H1 (cell line): ENCODE results near the gene GJB4.

Experiments
- ATF3 ChIP-seq: IDR thresholded peaks from 2 replicates; pipeline ENCODE4 v1.6.1; 2011; ENCODE audit warnings: low read depth, mild to moderate bottlenecking, low read length; ENCODE audit not compliant: insufficient read depth
- CHD1 ChIP-seq: IDR thresholded peaks from 2 replicates; pipeline ENCODE4 v1.6.1; 2012; ENCODE audit warnings: low read depth, low read length, improper control_type of control experiment
- CHD2 ChIP-seq: IDR thresholded peaks from 2 replicates; pipeline ENCODE4 v1.6.1; 2012; ENCODE audit warnings: low read length, improper control_type of control experiment
- CTCF ChIP-seq, 3 experiments: IDR thresholded peaks; 1 replicate in 2 of 3; 2 replicates in 1 of 3; pipeline versions ENCODE4 v1.5.1 to v1.6.1; 2011; ENCODE audit warnings: low read length in 3 of 3, mild to moderate bottlenecking in 3 of 3, inconsistent platforms in 2 of 3, low read depth in 1 of 3, moderate library complexity in 1 of 3; ENCODE audit not compliant: insufficient read depth in 1 of 3; ENCODE audit errors: control extremely low read depth in 1 of 3
- EP300 ChIP-seq, 2 experiments: IDR thresholded peaks; 1 replicate in 1 of 2; 2 replicates in 1 of 2; pipeline ENCODE4 v1.6.1; 2011 to 2012; ENCODE audit warnings: low read depth in 2 of 2, low read length in 2 of 2, mild to moderate bottlenecking in 2 of 2, borderline replicate concordance in 1 of 2, inconsistent platforms in 1 of 2, moderate library complexity in 1 of 2
- NANOG ChIP-seq: IDR thresholded peaks from 2 replicates; pipeline ENCODE4 v1.6.1; 2011; ENCODE audit warnings: low read length, low read depth, mild to moderate bottlenecking, inconsistent platforms; ENCODE audit not compliant: insufficient read depth, poor library complexity, severe bottlenecking
- PHF8 ChIP-seq: fragments of 200-600 bp; sonication (generic); conservative IDR thresholded peaks from 2 replicates; pipeline ENCODE4 v1.7.1; 2012; ENCODE audit warnings: low read depth, mild to moderate bottlenecking, inconsistent platforms, low read length, moderate library complexity
- POLR2A ChIP-seq, 2 experiments: IDR thresholded peaks; 1 replicate in 1 of 2; 2 replicates in 1 of 2; pipeline ENCODE4 v1.6.1; 2011; ENCODE audit warnings: low read depth in 2 of 2, low read length in 2 of 2, mild to moderate bottlenecking in 2 of 2; ENCODE audit errors: control extremely low read depth in 1 of 2
- TAF1 ChIP-seq: IDR thresholded peaks from 2 replicates; pipeline ENCODE4 v1.6.1; 2011; ENCODE audit warnings: mild to moderate bottlenecking, low read depth, low read length

- no peak for TF ChIP-seq EP300 (IDR thresholded peaks at IDR 0.05; ENCODE audit: borderline replicate concordance in 1 of 2, low read depth in 2 of 2, low read length in 2 of 2)
- no peak for TF ChIP-seq POLR2A (IDR thresholded peaks at IDR 0.05; ENCODE audit: control extremely low read depth in 1 of 2, low read depth in 2 of 2, low read length in 2 of 2)
- TF ChIP-seq TAF1, result no peak
- TF ChIP-seq CTCF (IDR thresholded peaks at IDR 0.05; ENCODE audit: control extremely low read depth in 1 of 3, insufficient read depth in 1 of 3, low read depth in 1 of 3, low read length in 3 of 3), result no peak
- TF ChIP-seq CHD1, result no peak
- no peak for TF ChIP-seq NANOG
- no peak for TF ChIP-seq CHD2
- TF ChIP-seq ATF3, result no peak
- no peak for TF ChIP-seq PHF8
Measured at GRCh38 chr1:34785231-34785874, 25.8 kb downstream of the GJB4 start.
